ENCODE measurements around the gene MOCS3. TPM values are rescaled to one million over a fixed set of nuclear protein-coding genes. Genes with fewer than 3 reads are reported as not detected.

Gene MOCS3
- total and polyA plus RNA-seq, 2 donors (not counting 3 experiments of a cell fraction or from before 2014, with no cell fraction given): 3.2 to 3.6 TPM

DNA sequence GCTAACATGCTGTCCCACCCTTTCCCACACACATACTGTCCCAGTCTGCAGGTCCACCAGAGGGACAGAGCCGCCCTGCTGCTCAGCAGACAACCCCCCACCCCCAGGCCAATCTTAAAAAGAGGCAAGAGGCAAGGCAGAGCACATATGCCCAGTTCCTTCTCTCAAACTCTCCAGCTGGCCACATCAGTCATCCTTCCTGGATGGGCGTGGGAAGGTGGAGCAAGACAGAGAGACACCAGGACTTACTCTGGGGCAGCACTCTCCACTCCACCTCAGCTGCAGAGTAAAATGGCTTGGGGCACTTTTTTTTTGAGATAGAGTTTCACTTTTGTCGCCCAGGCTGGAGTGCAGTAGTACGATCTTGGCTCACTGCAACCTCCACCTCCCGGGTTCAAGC is 10.8 kb downstream of the MOCS3 start:
- H3K4me3 ChIP-seq (replicated peaks in 1 of 3; ENCODE audit: insufficient read depth in 1 of 3, low read depth in 1 of 3, low read length in 3 of 3): no peak overlapping the region
- intact Hi-C loops (cut with micrococcal nuclease) (no loop called here), dilution Hi-C loops (cut with MboI; ENCODE audit: extremely low pct_ligation_motif_present, low sequenced_read_pairs) (no loop called here)
- no peaks in the 10 kb centered on the region for H3K9me1 ChIP-seq (replicated peaks; ENCODE audit: control insufficient read depth, extremely low read depth, insufficient read depth, low read length)
- no peaks in the 10 kb centered on the region for H4K20me1 ChIP-seq (replicated peaks; ENCODE audit: control insufficient read depth, extremely low read depth, insufficient read depth, low read length)
- no peak overlapping the region for H2AFZ ChIP-seq (ENCODE audit: low read depth, low read length)
- H3K9ac ChIP-seq (replicated peaks; ENCODE audit: extremely low read depth, insufficient read depth, low read length): no peak overlapping the region
- peaks cover 7 to 8% of the 10 kb centered on the region in 2 experiments for H3K27me3 ChIP-seq (ENCODE audit: control insufficient read depth in 2 of 2, insufficient read depth in 2 of 2, low read length in 2 of 2)
- H3K4me1 ChIP-seq (ENCODE audit: control insufficient read depth, extremely low read depth, insufficient read depth, low read length): no peaks in the 10 kb centered on the region
- H3K27ac ChIP-seq (ENCODE audit: insufficient read depth, low read depth, low read length): no peak overlapping the region
- TF ChIP-seq MAX (IDR thresholded peaks at IDR 0.05; ENCODE audit: insufficient read depth, insufficient read length) (no peak), GATA2 (IDR thresholded peaks at IDR 0.05; ENCODE audit: insufficient read depth, insufficient read length, low read depth, low read length) (no peak), FOS (IDR thresholded peaks at IDR 0.05; ENCODE audit: borderline replicate concordance, insufficient read depth, low read length) (no peak), POLR2A (IDR thresholded peaks at IDR 0.05; ENCODE audit: low read depth, low read length) (no peak), JUN (IDR thresholded peaks at IDR 0.05; ENCODE audit: borderline replicate concordance, insufficient read depth, insufficient read length, low read depth) (no peak), EZH2 (IDR thresholded peaks at IDR 0.05; ENCODE audit: borderline replicate concordance, low read depth, low read length, severe bottlenecking) (no peak), POLR2AphosphoS5 (IDR thresholded peaks at IDR 0.05; ENCODE audit: insufficient read depth, low read depth, low read length) (no peak), MYC (IDR thresholded peaks at IDR 0.05; ENCODE audit: low read depth, low read length) (no peak)
- TF ChIP-seq, protein P1, sequence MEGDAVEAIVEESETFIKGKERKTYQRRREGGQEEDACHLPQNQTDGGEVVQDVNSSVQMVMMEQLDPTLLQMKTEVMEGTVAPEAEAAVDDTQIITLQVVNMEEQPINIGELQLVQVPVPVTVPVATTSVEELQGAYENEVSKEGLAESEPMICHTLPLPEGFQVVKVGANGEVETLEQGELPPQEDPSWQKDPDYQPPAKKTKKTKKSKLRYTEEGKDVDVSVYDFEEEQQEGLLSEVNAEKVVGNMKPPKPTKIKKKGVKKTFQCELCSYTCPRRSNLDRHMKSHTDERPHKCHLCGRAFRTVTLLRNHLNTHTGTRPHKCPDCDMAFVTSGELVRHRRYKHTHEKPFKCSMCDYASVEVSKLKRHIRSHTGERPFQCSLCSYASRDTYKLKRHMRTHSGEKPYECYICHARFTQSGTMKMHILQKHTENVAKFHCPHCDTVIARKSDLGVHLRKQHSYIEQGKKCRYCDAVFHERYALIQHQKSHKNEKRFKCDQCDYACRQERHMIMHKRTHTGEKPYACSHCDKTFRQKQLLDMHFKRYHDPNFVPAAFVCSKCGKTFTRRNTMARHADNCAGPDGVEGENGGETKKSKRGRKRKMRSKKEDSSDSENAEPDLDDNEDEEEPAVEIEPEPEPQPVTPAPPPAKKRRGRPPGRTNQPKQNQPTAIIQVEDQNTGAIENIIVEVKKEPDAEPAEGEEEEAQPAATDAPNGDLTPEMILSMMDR (IDR thresholded peaks at IDR 0.05; ENCODE audit: extremely low read depth in 1 of 2, insufficient read depth in 1 of 2, low read depth in 1 of 2, low read length in 2 of 2): no peak
- FAIRE-seq (no peak), DNase-seq (ENCODE audit: low read depth, low spot score) (no peak)
- no TSS peak for BruUV-seq (replicated peaks)
- no peaks in the 10 kb centered on the region for H3K79me2 ChIP-seq (ENCODE audit: control insufficient read depth, insufficient read depth, low read length)
- no peaks in the 10 kb centered on the region for H3K9me3 ChIP-seq (replicated peaks; ENCODE audit: control insufficient read depth, insufficient read depth, low read length)
- ChIA-PET POLR2A (no interaction called here), CTCF (interaction anchor here (2.5 kb wide), 1 partner anchor 12 kb away, joined by 10 read pairs; no protein-coding TSS in a partner anchor)
- no peak overlapping the region for H3K4me2 ChIP-seq (ENCODE audit: insufficient read depth, low read length)
- no peaks in the 10 kb centered on the region for H3K36me3 ChIP-seq (ENCODE audit: control insufficient read depth in 2 of 2, extremely low read depth in 1 of 2, insufficient read depth in 2 of 2, low read length in 2 of 2)
